Neural cell (in vitro differentiated cells): Measurements from ENCODE around the gene HDAC4.

ENCODE experiments used
- CTCF ChIP-seq: fragments of 450-650 bp; IDR thresholded peaks from 2 replicates; pipeline ENCODE4 v1.5.1; 2014; ENCODE audit warnings: antibody characterized with exemption, mild to moderate bottlenecking, moderate library complexity; ENCODE audit not compliant: poor library complexity, severe bottlenecking
- EP300 ChIP-seq: fragments of 450-650 bp; conservative IDR thresholded peaks from 2 replicates; pipeline ENCODE4 v1.6.1; 2014; ENCODE audit warnings: antibody characterized with exemption, mild to moderate bottlenecking, moderate library complexity; ENCODE audit not compliant: poor library complexity, severe bottlenecking
- EZH2 ChIP-seq: fragments of 200-600, 300-800 bp; shearing (Covaris generic), sonication (generic); IDR thresholded peaks from 2 replicates; pipeline ENCODE4 v1.6.1; 2014; ENCODE audit warnings: antibody characterized with exemption, low read length, borderline replicate concordance, mild to moderate bottlenecking; ENCODE audit not compliant: insufficient read depth, poor library complexity, severe bottlenecking
- POLR2AphosphoS5 ChIP-seq: IDR thresholded peaks from 2 replicates; pipeline ENCODE4 v1.6.1; 2012
- REST ChIP-seq: IDR thresholded peaks from 2 replicates; pipeline ENCODE4 v1.6.1; 2012; ENCODE audit warnings: borderline replicate concordance
- SMC3 ChIP-seq: fragments of 450-650 bp; conservative IDR thresholded peaks from 2 replicates; pipeline ENCODE4 v1.6.1; 2014; ENCODE audit warnings: antibody characterized with exemption, mild to moderate bottlenecking, moderate library complexity; ENCODE audit not compliant: poor library complexity
- TAF1 ChIP-seq: IDR thresholded peaks from 2 replicates; pipeline ENCODE4 v1.6.1; 2012; ENCODE audit warnings: low read depth

- TF ChIP-seq POLR2AphosphoS5 (no peak), CTCF (no peak), EZH2 (no peak), SMC3 (no peak), REST (no peak), TAF1 (no peak), EP300 (no peak)
Measured at GRCh38 chr2:239296020-239296932, 104.5 kb downstream of the HDAC4 start.
